ENCODE results near the gene UBE2K. TPM values are rescaled to one million over a fixed set of nuclear protein-coding genes. Genes with fewer than 3 reads are reported as not detected.

The UBE2K gene
- total RNA-seq, 1 experiment from 2014 or later: 151 TPM

GRCh38 chr4:39655211-39655610 is 42.7 kb upstream of the UBE2K start:
- peaks cover 0 to 10% (median 0%) of the 10 kb centered on the region in 3 experiments; a peak in 2 of 7 replicates for H3K36me3 Mint-ChIP-seq (ENCODE audit: insufficient read depth in 1 of 3, low read depth in 3 of 3)
- H3K4me1 Mint-ChIP-seq: no peaks in the 10 kb centered on the region
- no peak overlapping the region for H3K27ac ChIP-seq (ENCODE audit: insufficient read length, low read depth, low read length)

More at GRCh38 chr4:39655211-39655610, 42.7 kb upstream of the UBE2K start:
- H4K91ac ChIP-seq (ENCODE audit: insufficient read length, low read depth, low read length): no peak overlapping the region
- no peak for TF ChIP-seq CTCF (conservative IDR thresholded peaks at IDR 0.05)
- no peak overlapping the region for H3K18ac ChIP-seq (ENCODE audit: insufficient read length, low read depth, low read length)
- no peaks in the 10 kb centered on the region for H3K23me2 ChIP-seq (ENCODE audit: insufficient read length, low read depth, low read length, poor library complexity, severe bottlenecking)
- H3K27me3 Mint-ChIP-seq (ENCODE audit: low read depth): no peaks in the 10 kb centered on the region
- H4K20me1 ChIP-seq (ENCODE audit: control insufficient read depth, insufficient read depth, insufficient read length): no peaks in the 10 kb centered on the region
- H3T11ph ChIP-seq (ENCODE audit: low read length): no peak overlapping the region
- H2AFZ ChIP-seq (ENCODE audit: low read length): no peak overlapping the region
- H3K4me2 ChIP-seq (ENCODE audit: insufficient read depth, insufficient read length, low read length): no peak overlapping the region
- H4K8ac ChIP-seq (replicated peaks; ENCODE audit: insufficient read length, low read depth, low read length): no peak overlapping the region
- H3K9ac ChIP-seq (ENCODE audit: extremely low read depth, insufficient read length, low read length): no peak overlapping the region
- H2BK120ac ChIP-seq (ENCODE audit: low read depth, low read length, poor library complexity, severe bottlenecking): no peak overlapping the region
- DNase-seq: no peak
- H4K5ac ChIP-seq (ENCODE audit: insufficient read length, low read depth, low read length): no peak overlapping the region
- H3K4me1 ChIP-seq (ENCODE audit: insufficient read depth, low read length): no peaks in the 10 kb centered on the region
- no peak overlapping the region for H2AK5ac ChIP-seq (ENCODE audit: insufficient read length, low read length)
- H3K79me1 ChIP-seq (ENCODE audit: insufficient read depth, low read depth, low read length, poor library complexity, severe bottlenecking): no peaks in the 10 kb centered on the region
- no peak overlapping the region for H3K4me3 Mint-ChIP-seq
- no peak overlapping the region for H3K14ac ChIP-seq (ENCODE audit: insufficient read depth, low read length)
- no peak overlapping the region for H2BK15ac ChIP-seq (ENCODE audit: low read depth, low read length)
- H2BK5ac ChIP-seq (ENCODE audit: insufficient read length, low read length): no peak overlapping the region
- H2BK20ac ChIP-seq (ENCODE audit: low read depth, low read length, poor library complexity, severe bottlenecking): no peak overlapping the region
- no peak overlapping the region for H3K56ac ChIP-seq (ENCODE audit: insufficient read length, low read depth, low read length)
- no peaks in the 10 kb centered on the region for H3K9me3 ChIP-seq (ENCODE audit: control insufficient read depth, low read depth, low read length)
- H3K9me3 Mint-ChIP-seq: no peaks in the 10 kb centered on the region
- H3K27me3 ChIP-seq (ENCODE audit: insufficient read depth, low read length): no peaks in the 10 kb centered on the region
- no peak overlapping the region for H2BK12ac ChIP-seq (ENCODE audit: insufficient read length, low read depth, low read length)
- H3K23ac ChIP-seq (ENCODE audit: insufficient read length, low read depth, low read length): no peak overlapping the region
- H3K27ac Mint-ChIP-seq: no peak overlapping the region
- H3K4ac ChIP-seq (ENCODE audit: low read depth, low read length): no peak overlapping the region
- no peaks in the 10 kb centered on the region for H3K79me2 ChIP-seq (ENCODE audit: insufficient read depth, low read length)

All from H9 (cell line).